Measurements from ENCODE around the gene IMMP2L. TPM values are rescaled to one million over a fixed set of nuclear protein-coding genes. Genes with fewer than 3 reads are reported as not detected.
A peak's percentile ranks its signal among the peaks of the same experiment; 100 is the strongest.

IMMP2L gene
- total and polyA plus RNA-seq, 2 of the 4 experiments (the other 2 are of a cell fraction): 5.8 to 9.3 TPM

DNA sequence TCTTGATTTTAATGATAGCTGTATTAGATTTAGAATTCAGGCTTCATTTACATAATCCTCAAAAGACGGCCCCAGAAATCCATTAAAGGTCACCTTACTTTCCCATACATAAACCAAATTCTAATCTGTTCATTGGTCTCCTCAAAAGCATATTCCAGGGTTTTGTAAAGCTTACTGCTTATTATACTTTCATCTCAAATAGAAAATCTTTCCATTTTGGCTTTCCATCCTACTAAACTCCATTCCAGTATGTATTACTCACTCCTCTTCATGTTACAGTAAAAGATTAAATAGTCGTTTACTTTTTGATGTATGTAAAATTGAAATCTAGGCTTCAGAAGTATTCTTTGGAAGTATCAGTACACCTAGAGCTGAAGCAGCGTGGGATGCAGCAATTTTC lies 614.9 kb downstream of the IMMP2L start:
- Histone ChIP-seq H3K27ac (ENCODE audit: insufficient read depth, low read length) (no peak overlapping the region), H4K5ac (ENCODE audit: low read depth, low read length) (no peak overlapping the region), H3K9ac (ENCODE audit: low read depth, low read length) (no peak overlapping the region), H3K4ac (ENCODE audit: low read depth, low read length) (no peak overlapping the region), H2AK5ac (ENCODE audit: low read depth, low read length) (no peak overlapping the region), H3K9me1 (ENCODE audit: insufficient read depth, low read length) (no peaks in the 10 kb centered on the region), H4K8ac (ENCODE audit: low read depth in 2 of 2, low read length in 2 of 2) (no peak overlapping the region), H2AK9ac (replicated peaks; ENCODE audit: low read depth, low read length, poor library complexity) (no peak overlapping the region), H2BK20ac (ENCODE audit: low read depth, low read length) (no peak overlapping the region), H2BK120ac (ENCODE audit: low read depth, low read length) (no peak overlapping the region), H4K20me1 (ENCODE audit: insufficient read depth, low read length) (no peaks in the 10 kb centered on the region), H2BK5ac (ENCODE audit: low read depth, low read length, poor library complexity, severe bottlenecking) (no peak overlapping the region), H3K4me2 (ENCODE audit: low read depth, low read length) (no peak overlapping the region), H3K27me3 (ENCODE audit: control insufficient read depth, insufficient read depth, low read length) (no peaks in the 10 kb centered on the region), H3K79me1 (ENCODE audit: low read depth in 1 of 2, low read length in 2 of 2) (no peaks in the 10 kb centered on the region), H3K4me1 (ENCODE audit: control insufficient read depth, insufficient read depth, low read length) (peaks cover 7% of the 10 kb centered on the region), H3K23ac (ENCODE audit: low read depth, low read length) (no peak overlapping the region), H4K91ac (ENCODE audit: insufficient read depth, low read depth, low read length) (no peak overlapping the region), H3K9me3 (ENCODE audit: control insufficient read depth, insufficient read depth, low read length) (no peaks in the 10 kb centered on the region), H3K18ac (ENCODE audit: low read depth, low read length) (no peak overlapping the region), H3K56ac (ENCODE audit: extremely low read depth, insufficient read depth, low read length) (no peak overlapping the region), H2AFZ (replicated peaks; ENCODE audit: low read length, poor library complexity) (no peak overlapping the region), H2BK15ac (ENCODE audit: low read depth, low read length) (no peak overlapping the region), H3K14ac (replicated peaks; ENCODE audit: low read depth, low read length) (no peak overlapping the region), H3K36me3 (ENCODE audit: control insufficient read depth, insufficient read depth, low read length) (no peaks in the 10 kb centered on the region), H3K4me3 (ENCODE audit: insufficient read depth, low read depth, low read length) (no peak overlapping the region)
- WGBS, 2 experiments (ENCODE audit: extremely low coverage in 2 of 2, insufficient read length in 1 of 2): no CpG with 5 or more reads among the region's 3 CpGs
- no TSS peak for BruUV-seq (replicated peaks)
- intact Hi-C loops (cut with micrococcal nuclease) (no loop called here), in situ Hi-C loops (cut with MboI; ENCODE audit: low sequenced_read_pairs) (no loop called here), dilution Hi-C loops (cut with HindIII; ENCODE audit: low sequenced_read_pairs, unreplicated experiment) (no loop called here)
- POLR2A ChIA-PET (ENCODE audit: unreplicated experiment): no interaction called here
- CTCF ChIA-PET: no interaction called here
- no peak for TF ChIP-seq RFX5 (IDR thresholded peaks at IDR 0.05; ENCODE audit: low read depth, low read length)
- TF ChIP-seq BHLHE40 (IDR thresholded peaks at IDR 0.05; ENCODE audit: low read depth, low read length): no peak
- TF ChIP-seq MXI1 (IDR thresholded peaks at IDR 0.05; ENCODE audit: borderline replicate concordance, low read depth, low read length): no peak
- TF ChIP-seq, protein P1, sequence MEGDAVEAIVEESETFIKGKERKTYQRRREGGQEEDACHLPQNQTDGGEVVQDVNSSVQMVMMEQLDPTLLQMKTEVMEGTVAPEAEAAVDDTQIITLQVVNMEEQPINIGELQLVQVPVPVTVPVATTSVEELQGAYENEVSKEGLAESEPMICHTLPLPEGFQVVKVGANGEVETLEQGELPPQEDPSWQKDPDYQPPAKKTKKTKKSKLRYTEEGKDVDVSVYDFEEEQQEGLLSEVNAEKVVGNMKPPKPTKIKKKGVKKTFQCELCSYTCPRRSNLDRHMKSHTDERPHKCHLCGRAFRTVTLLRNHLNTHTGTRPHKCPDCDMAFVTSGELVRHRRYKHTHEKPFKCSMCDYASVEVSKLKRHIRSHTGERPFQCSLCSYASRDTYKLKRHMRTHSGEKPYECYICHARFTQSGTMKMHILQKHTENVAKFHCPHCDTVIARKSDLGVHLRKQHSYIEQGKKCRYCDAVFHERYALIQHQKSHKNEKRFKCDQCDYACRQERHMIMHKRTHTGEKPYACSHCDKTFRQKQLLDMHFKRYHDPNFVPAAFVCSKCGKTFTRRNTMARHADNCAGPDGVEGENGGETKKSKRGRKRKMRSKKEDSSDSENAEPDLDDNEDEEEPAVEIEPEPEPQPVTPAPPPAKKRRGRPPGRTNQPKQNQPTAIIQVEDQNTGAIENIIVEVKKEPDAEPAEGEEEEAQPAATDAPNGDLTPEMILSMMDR (conservative IDR thresholded peaks at IDR 0.05; ENCODE audit: low read depth, low read length): no peak
- TF ChIP-seq, protein P2, sequence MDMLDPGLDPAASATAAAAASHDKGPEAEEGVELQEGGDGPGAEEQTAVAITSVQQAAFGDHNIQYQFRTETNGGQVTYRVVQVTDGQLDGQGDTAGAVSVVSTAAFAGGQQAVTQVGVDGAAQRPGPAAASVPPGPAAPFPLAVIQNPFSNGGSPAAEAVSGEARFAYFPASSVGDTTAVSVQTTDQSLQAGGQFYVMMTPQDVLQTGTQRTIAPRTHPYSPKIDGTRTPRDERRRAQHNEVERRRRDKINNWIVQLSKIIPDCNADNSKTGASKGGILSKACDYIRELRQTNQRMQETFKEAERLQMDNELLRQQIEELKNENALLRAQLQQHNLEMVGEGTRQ (IDR thresholded peaks at IDR 0.05; ENCODE audit: low read depth, low read length): no peak
- TF ChIP-seq NFE2L2 (IDR thresholded peaks at IDR 0.05; ENCODE audit: low read depth, low read length): no peak
- TF ChIP-seq MAZ (IDR thresholded peaks at IDR 0.05; ENCODE audit: borderline replicate concordance, low read depth, low read length): no peak
- TF ChIP-seq CHD1 (IDR thresholded peaks at IDR 0.05; ENCODE audit: low read depth, low read length): no peak
- TF ChIP-seq MAFK (IDR thresholded peaks at IDR 0.05; ENCODE audit: low read depth, low read length): no peak
- no peak for TF ChIP-seq RAD21 (IDR thresholded peaks at IDR 0.05; ENCODE audit: low read length)
- no peak for TF ChIP-seq SMC3 (IDR thresholded peaks at IDR 0.05; ENCODE audit: low read depth, low read length)
- no peak for TF ChIP-seq FOS (IDR thresholded peaks at IDR 0.05; ENCODE audit: low read depth, low read length)
- TF ChIP-seq POLR2A (IDR thresholded peaks at IDR 0.05; ENCODE audit: low read depth, low read length): no peak
- TF ChIP-seq RCOR1 (IDR thresholded peaks at IDR 0.05; ENCODE audit: insufficient replicate concordance, low read length): no peak
- TF ChIP-seq CEBPB (IDR thresholded peaks at IDR 0.05; ENCODE audit: low read depth, low read length): no peak
- TF ChIP-seq, protein P3, sequence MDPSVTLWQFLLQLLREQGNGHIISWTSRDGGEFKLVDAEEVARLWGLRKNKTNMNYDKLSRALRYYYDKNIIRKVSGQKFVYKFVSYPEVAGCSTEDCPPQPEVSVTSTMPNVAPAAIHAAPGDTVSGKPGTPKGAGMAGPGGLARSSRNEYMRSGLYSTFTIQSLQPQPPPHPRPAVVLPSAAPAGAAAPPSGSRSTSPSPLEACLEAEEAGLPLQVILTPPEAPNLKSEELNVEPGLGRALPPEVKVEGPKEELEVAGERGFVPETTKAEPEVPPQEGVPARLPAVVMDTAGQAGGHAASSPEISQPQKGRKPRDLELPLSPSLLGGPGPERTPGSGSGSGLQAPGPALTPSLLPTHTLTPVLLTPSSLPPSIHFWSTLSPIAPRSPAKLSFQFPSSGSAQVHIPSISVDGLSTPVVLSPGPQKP (IDR thresholded peaks at IDR 0.05; ENCODE audit: borderline replicate concordance, low read depth, low read length): no peak
- peak; percentile 22 for DNase-seq
- no peak for ATAC-seq (ENCODE audit: low read depth)
